Activated CD8-positive, alpha-beta memory T cell treated with anti-CD3 and anti-CD28 coated beads, Interleukin-2, amount 50 U/mL, for 1 hour (primary cell): Measurements from ENCODE around the gene SERAC1.

ENCODE experiments used
- DNase-seq: peaks from one replicate; pipeline ENCODE4 v3.0.0-alpha.2; 2020; ENCODE audit errors: extremely low read depth

SERAC1 gene

DNA sequence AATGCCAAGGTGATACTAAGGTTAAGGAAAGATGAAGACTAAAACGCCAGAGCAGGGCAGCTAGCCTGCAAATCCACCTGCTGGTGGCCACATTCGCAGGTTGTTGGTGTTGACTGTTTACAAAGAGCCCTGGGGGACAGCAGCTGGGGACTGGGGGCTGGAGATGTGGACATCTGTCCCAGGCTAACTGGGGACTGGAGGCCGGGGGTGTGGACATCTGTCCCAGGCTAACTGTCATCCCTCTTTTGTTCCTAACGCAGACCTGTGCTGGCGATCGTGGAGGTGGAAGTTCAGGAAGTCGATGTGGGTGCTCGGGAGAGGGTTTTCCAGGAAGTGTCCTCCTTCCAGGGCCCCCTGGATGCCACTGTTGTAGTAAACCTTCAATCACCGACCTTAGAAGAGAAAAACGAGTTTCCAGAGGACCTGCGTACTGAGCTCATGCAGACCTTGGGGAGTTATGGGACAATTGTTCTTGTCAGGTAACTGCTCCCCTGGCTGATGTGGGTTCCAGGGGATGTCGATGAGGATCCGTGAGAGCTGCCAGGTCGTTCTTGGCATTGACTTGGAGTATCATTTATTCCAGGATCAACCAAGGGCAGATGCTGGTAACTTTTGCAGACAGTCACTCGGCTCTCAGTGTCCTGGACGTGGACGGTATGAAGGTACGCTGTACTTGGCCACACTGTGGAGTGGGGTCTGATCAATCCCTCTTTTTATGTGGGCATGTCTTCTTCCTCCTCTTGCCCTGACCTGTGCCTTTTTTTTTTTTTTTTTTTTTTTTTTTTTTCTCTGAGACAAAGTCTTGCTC lies 87.0 kb downstream of the SERAC1 start:
- DNase-seq, result no peak

DNA sequence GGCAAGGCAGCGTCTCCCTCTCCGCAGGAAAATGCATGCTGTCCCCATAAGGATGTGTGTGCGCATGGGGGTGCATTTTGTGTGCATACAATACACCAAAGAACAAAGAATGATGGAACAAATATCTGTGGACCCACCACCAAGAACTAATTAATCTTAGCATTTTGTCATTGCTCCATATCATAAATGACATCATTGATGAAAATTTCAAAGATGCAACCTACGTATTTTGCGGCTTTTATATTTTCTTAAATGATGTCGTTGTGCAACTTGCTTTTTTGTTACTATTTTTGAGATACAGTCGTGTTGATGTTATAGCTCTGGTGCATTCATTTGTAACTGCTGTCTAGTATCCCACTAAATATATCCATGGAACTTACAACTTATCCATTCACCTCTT lies 89.7 kb downstream of the SERAC1 start:
- no peak for DNase-seq

DNA sequence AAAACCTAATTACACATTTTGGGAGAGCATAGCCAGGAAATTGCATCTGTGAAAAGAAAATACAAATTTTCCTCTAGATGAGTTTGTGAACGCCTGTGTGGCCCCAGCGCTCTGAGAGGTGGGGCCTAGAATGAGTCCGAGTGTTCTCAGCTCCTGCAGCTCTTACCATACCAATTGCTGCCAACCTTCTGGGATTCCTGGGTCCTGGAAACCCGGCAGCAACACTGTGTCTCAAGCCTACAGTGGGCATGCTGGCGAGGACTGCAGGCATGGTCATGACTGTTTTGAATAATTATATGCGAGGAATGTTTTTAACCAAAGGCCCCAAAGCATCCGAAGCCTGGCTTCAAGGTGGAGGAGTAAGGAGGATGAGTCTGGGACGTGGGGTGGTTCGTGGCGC lies 90.4 kb downstream of the SERAC1 start:
- no peak for DNase-seq

DNA sequence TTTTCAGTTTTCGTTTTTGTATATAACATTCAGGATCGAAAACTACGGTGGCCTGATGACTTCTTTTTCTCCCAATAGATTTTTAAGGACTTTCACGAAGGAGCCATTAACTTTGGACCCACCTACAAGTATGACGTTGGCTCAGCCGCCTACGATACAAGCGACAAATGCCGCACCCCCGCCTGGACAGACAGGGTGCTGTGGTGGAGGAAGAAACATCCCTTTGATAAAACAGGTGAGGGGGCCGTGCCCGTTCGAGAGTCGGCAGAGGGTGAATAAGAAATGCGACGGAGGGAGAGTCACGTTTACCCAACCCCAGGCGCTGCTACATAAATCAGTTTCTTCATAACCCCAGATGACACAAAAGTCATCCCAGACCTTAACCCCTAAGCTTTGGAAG lies 91.5 kb downstream of the SERAC1 start:
- no peak for DNase-seq

DNA sequence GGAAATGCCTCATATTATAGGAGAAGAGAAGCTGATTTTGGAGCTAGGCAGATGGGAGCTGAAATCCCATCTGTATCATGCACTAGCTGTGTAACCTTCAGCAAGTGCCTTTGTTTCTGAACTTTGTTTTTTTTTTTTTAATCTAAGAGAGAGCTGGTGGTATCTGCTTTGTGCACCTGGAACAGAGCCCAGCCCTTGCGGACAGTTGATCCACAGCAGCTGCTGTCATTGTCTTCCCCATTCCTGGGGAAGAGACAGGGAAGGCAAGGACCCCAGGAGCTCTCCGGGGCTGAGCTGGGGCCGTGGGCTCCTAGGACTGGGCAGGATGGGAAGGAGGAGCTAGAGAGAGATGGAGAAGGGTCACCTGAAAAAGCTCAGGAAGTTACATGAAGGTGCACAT lies 94.3 kb downstream of the SERAC1 start:
- DNase-seq, result no peak

DNA sequence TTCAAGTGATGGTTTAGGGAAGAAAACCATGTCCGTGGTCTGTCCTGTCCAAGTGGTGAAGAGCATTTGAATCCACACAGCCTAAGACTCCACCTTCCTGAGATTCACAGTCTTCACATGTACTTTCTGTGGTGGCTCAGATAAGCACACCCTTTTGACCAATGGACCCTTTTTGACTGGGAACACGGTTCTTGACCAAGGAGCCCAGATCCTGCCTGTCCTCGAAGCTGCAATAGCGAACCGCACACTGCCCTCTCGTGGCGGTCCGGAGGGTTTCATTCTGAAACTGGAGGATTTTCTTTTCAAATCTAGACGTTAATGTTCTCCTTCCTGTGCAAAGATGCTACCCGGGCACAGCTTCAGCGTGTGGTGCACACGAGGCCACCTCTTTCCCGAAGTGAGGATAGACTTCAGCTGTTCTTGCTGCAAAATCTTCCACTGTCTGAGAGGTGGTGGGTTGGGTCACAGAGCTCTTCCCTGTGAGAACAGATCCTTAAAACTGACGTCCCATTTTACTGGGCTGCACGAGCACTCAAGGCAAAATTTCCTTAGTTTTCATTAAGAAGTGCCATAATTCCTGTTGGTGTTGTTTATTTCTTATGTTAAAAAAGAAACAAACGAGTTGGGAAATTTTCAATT lies 95.9 kb downstream of the SERAC1 start:
- DNase-seq, result peak; percentile 26

DNA sequence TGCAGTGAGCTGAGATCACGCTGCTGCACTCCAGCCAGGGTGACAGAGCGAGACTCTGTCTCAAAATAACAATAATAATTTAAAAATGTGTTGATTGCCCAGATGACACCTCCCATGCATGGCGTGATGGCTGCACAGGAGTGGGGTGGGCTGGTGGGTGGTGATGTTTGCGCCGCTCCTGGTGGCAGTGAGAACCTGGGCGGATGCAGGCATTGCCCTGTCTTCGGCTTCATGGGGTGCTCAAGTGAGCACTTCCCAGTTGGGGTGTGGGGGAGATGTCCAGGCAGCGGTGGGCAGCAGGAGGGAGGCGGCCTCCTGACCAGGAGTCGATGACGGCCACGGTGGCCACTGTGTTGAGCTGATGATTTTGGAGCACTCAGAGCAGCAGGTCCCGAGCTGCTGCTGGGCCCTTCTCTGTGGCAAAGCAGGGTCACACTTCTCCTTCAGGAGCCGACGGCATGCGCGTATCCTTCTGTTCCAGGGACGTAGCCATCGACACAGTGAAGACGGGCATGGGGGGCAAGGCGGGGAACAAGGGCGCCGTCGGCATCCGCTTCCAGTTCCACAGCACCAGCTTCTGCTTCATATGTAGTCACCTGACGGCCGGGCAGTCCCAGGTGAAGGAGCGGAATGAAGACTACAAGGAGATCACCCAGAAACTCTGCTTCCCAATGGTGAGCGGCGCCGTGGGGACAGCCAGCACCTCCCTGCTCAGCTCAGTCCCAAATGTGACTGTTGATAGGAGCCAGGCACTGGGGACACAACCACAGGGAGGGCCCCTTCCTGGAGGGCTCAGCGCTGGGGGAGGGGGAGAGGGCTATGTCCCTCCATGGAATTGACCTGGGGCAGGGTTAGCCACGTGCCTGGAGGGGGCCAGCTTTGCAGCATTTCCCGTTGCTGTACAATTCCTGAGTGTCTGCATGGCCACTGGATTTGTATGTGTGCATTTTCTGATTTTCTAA lies 96.7 kb downstream of the SERAC1 start:
- DNase-seq, result no peak

DNA sequence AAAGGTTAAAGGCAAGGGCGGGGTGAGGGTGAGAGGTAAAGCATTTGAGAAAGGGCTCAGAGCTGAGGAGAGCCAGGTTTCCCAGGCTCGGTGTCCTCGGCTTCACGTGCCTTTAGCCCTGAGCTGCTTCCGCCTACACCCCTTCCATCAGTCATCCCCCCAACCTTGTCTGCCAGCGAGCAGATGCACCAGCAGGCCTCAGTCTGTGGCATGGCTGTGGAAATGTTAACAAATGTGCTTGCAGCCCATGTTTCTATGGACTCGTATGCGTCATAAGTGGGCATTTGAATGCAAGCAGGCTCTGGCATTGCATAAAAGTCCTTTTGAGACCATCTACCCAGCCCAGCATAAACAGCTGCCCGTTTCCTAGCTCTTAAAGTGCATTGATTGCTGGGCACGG lies 97.5 kb downstream of the SERAC1 start:
- DNase-seq, result no peak

DNA sequence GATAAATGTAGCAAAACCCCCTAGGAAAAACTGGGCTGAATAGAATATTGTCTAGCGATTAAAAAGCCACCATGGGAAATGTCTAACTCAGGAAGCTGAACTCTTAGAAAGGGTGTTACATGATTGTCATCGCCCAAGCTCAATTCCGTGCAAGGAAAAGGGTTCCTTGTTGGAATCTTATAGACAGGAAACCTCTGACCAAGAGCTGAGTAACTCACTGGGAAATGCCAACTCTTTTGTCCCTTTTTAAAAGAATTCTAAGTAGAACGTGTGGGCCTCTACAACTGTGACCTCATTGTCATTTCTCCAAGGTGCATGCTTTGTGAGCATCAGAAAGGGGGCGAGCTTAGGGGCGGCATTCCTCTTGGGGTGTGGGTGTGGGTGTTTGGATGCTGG lies 98.3 kb downstream of the SERAC1 start:
- no peak for DNase-seq

DNA sequence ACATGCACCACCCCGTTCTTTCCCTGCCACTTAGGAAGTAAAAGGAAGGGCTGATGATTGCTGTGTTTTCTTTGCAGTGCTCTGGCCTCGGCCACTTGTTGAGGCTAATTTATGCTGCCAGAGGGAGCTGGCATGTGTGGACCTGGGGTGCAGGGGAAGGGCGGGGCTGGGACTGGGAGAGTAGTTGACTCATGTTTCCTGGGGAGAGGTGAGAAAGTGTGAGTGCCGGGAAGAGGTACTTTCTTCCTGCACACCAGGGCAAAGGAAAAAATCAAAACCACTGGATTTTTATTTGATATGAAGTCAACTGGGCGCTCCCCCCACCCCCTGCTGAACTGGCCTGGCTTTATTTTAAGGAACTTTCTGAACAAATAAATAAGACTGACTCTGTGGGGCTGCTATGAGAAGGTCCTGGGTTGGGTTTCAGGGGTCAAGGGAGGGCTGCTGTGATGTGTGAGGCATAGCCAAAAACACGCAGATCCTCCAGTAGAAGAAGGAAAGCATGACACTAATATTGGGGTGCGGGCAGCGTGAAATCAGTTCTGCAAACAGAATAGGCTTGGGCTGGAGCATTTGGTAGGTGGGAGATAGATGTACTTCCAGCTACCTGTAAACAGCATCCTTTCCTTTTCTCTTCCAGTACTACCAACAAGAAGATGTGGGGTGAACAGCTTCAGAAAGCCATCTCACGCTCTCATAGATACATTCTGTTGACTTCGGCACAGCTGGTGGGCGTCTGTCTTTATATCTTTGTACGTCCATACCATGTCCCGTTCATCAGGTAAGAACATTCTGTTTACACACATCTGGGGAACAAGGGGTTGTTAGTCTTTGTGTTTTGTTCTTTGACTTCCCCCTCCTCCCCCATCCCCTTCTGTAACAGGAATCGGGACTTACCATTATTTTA lies 98.9 kb downstream of the SERAC1 start:
- DNase-seq, result no peak

DNA sequence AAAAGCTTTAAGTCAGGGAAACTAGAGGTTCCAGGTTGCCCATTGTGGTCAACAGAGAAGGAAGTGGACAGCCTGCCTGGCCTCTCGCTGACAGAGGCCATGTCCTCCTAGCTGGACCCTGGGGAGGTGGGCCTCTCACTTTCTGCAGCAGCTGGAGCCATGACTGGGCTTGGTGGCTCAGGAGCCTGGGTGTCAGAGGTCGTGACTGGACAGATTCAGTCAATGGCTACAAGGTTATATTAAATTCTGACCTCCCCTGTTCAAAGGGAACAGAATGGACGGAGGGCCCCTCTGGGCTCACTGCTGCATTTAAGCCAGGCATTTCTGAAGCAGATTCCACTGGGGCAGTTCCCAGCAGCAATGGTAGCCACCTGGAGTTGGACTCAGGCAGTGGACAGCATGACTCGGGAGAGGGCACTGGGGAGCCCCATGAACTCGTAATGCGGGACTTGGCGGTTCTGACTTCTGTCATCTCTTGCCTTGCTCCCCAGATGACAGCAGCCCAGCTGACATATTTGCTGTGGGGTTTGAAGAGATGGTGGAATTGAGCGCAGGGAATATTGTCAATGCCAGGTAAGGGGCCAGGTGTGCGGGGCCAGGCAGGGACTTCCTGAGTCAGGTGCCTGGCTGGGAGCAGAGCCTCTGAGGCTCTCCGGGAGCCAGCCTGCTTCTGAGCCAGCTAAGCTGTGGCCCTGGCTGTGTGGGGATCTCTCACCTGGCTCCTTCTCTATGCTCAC lies 99.7 kb downstream of the SERAC1 start:
- DNase-seq, result no peak

DNA sequence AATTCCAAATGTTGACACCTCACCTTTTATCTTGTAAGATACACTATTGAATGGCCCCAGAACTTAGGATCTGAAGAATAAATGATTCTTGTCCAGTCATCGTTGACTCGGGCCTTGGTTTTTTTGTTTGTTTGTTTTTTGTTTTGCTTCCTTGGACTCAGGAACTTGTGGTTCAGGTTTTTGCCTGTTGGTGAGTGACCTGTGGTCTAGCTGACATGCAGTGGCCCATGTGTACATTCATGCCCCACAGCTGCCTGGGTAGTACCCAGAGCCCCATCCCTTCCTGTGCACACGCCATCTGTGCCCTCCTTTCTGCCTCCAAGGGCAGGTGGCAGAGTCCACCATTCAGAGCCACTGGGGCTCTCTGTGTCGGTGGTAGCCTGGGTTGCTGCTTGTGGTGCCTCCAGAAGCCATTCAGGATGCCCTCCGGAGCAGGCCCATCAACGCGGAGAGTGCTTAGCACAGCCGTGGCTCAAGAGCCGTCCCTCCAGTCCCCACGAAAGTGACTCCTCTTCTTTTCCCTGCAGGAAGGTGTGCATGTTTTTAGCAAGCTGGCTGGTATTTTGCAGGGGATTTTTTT lies 100.5 kb downstream of the SERAC1 start:
- DNase-seq, result no peak

DNA sequence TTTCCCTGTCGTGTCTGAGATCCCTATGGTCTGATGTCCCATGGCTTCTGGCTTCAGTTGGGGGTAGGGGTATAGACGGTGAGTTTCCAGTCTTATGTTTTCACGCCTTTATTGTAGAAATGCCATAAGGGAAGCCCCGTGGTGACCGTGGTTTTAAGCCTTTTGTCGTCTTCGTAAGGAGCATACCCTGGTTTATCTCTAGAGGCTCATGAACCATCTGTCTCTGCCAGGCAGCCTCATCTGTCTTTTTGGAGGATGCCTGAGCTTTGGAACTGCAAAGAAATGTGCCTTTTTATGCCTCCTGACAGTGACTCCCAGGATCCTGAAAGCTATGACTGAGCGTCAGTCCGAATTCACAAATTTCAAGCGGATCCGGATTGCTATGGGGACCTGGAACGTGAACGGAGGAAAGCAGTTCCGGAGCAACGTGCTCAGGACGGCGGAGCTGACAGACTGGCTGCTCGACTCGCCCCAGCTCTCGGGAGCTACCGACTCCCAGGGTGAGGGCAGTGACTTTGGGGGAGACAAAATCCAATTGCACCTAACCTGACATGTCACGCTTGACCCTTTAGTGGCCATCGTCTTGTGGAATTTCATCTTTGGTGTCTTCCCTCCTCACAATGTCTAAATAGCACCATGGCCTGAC lies 101.8 kb downstream of the SERAC1 start:
- no peak for DNase-seq

DNA sequence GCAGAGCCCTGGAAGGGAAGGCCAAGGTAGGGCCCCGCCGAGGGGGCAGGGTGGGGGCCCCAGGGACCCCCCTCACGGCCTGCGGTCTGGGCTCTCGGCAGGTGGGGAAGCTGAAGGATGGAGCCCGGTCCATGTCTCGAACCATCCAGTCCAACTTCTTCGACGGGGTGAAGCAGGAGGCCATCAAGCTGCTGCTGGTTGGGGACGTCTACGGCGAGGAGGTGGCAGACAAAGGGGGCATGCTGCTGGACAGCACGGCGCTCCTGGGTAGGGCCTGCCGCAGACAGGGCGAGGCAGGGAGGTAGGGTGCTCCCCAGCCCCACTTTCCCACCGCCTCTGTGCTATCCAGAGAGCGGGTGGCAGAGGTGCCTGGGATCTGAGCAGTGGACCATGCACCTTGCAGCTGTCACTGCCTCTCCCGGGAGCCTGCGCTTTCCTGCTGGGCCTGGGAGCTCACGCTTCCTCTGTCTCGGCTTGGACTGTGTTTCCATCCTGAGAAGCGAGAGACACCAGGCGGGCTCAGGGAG lies 103.3 kb downstream of the SERAC1 start:
- no peak for DNase-seq

DNA sequence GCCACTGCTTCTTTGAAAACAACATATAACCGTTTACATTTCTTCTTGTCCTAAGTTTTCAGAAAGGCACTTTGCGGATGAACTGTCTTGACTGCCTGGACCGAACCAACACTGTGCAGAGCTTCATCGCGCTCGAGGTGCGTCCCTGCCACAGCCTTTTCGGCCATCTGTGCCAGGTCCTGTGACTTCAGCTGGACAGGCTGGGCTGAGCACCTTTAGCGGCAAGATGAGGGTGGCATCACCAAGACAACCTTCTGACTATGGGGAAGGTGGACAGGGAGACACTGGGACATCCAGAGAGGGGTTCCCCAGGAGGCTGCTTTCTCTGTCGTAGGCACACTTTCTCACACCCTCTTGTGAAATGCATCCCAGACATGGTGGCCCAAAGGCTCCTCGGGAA lies 104.3 kb downstream of the SERAC1 start:
- no peak for DNase-seq

DNA sequence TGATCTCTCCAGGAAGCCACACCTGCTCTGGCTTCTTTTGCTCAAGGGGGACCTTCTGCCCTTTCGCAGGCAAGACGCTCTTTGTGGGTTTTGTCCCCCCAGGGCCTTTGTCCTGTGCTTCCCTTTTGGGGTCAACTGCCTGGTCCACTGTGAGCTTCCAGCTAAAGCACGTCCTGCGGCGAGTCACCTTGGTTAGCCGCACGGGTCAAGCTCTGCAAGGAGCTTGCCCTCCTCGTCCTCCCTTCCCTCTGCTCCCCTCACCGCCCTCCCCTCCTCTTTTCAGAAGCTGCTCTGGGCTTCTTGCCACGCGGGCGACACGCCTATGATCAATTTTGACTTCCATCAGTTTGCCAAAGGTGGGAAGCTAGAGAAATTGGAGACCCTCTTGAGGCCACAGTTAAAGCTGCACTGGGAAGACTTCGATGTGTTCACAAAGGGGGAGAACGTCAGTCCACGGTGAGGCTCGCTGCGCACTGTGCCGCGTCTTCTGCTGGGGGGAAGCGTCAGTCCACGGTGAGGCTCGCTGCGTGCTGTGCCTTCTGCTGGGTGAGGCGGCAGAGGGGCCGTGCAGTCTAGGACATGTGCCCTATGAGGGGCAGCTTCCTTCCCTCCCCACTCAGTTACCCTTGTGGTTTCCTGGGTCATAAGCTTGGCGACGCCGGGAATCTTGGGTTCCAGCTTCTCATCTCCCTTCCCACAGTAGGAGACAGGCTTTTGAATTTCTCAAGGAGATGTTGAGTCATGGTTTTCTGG lies 106.2 kb downstream of the SERAC1 start:
- DNase-seq, result no peak

DNA sequence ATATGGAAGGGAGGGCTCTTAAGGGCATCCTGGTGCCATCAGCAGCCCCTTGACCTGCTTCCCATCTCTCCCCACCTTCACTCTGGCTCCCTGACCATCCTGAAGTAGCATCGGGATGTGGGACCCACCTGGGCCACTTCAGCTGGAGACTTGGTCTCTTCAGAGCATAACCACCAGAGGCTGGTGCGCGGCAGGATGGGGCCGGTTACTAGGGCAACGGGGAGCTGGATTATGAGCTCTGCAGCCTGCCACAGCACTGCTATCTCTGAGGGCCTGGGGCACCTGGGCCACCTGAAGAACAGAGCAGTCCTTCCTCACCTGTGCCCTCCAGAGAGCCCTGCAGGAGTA lies 106.7 kb downstream of the SERAC1 start:
- DNase-seq, result no peak

DNA sequence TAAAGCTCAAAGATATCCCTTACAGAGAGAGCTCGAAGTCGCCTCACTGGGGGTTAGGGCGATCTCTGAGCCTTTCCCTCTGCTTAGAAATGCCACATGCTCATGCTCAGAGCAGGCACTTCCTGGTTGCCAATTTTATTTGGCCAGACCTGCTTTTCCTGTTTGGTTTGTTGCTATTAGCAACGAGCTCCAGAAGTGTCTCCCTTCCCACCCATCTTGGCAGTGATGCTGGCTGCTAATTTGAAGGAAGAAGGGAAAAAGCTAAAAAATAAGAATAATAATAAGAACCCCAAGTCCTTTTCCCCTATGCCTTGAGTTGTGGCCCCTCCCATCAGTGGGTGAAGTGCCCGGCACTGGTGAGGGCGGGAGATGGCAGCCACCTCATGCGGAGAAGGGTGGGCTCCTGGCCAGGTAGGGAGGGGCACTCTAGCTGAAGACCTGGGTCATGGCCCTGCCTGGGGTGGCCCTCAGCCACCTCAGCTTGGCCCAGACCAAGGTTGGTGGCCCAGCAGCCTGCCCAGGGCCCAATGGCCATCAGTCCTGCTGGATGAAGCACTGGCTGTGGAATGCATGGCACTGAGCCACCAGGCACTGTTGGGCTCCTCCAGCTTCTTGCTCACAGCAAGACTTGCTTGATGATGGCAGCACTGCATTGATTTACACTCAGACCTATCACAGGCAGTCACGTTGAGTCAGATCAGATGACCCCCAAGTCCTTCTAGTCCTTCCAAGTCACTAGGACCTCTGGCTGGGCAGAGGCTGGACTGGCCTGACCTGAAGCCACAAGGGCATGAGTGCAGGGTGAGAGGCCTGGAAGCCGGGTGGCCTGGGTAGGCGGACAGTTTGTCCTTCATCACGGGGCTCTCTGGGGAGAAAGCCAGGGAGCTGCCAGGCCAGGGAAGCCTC lies 107.4 kb downstream of the SERAC1 start:
- no peak for DNase-seq
